WTC11 (cell line): ENCODE measurements around the gene UBXN2A. TPM values are rescaled to one million over a fixed set of nuclear protein-coding genes. Genes with fewer than 3 reads are reported as not detected.

ENCODE experiments used
- ATAC-seq: fragments of 200-7000 bp; cut with Tn5 transposase; 2 replicates; pipeline ENCODE4 v1.10.0; 2021; ENCODE audit warnings: mild to moderate bottlenecking, moderate library complexity
- CTCF ChIA-PET: fragments of 300-600 bp; sonication (Branson Sonifier 250); formaldehyde crosslinking; loops from one replicate; lab custom pipeline; 2021; ENCODE audit warnings: antibody characterized with exemption; lab: Charles Lee
- POLR2A ChIA-PET: fragments of 350-600 bp; sonication (Branson Sonifier 250); formaldehyde crosslinking; loops from one replicate; lab custom pipeline; 2021; ENCODE audit warnings: antibody characterized with exemption; lab: Charles Lee
- DNase-seq: peaks from one replicate; pipeline ENCODE4 v3.0.0; 2021; ENCODE audit warnings: low spot score
- H3K27ac Mint-ChIP-seq: 2 replicates; pipeline ENCODE4 v1.8.0; 2021; ENCODE audit warnings: mixed read lengths
- H3K27me3 Mint-ChIP-seq: 2 replicates; pipeline ENCODE4 v1.8.0; 2021; ENCODE audit warnings: low read depth, mild to moderate bottlenecking, moderate library complexity, mixed read lengths
- H3K36me3 Mint-ChIP-seq: 2 replicates; pipeline ENCODE4 v1.8.0; 2021; ENCODE audit warnings: mixed read lengths
- H3K4me1 Mint-ChIP-seq: 2 replicates; pipeline ENCODE4 v1.8.0; 2022; ENCODE audit warnings: mixed read lengths
- H3K4me3 Mint-ChIP-seq: 2 replicates; pipeline ENCODE4 v1.8.0; 2021; ENCODE audit warnings: mild to moderate bottlenecking, moderate library complexity, mixed read lengths
- H3K9me3 Mint-ChIP-seq: 2 replicates; pipeline ENCODE4 v1.8.0; 2021; ENCODE audit warnings: mixed read lengths
- CBFB ChIP-seq: sonication (generic); formaldehyde crosslinking; IDR thresholded peaks from 2 replicates; pipeline ENCODE4 v1.8.1; 2022; ENCODE audit warnings: mild to moderate bottlenecking, low read depth, missing genetic modification reagents
- CREM ChIP-seq: sonication (generic); formaldehyde crosslinking; IDR thresholded peaks from 2 replicates; pipeline ENCODE4 v1.8.1; 2022; ENCODE audit warnings: mild to moderate bottlenecking, missing genetic modification reagents, moderate library complexity
- E2F1 ChIP-seq: sonication (generic); formaldehyde crosslinking; IDR thresholded peaks from 2 replicates; pipeline ENCODE4 v1.8.0; 2022; ENCODE audit warnings: mild to moderate bottlenecking, missing genetic modification reagents
- ELF4 ChIP-seq: sonication (generic); formaldehyde crosslinking; IDR thresholded peaks from 2 replicates; pipeline ENCODE4 v1.8.1; 2022; ENCODE audit warnings: low read depth, mild to moderate bottlenecking, moderate library complexity, missing genetic modification reagents
- FOXP1 ChIP-seq: sonication (generic); formaldehyde crosslinking; IDR thresholded peaks from 2 replicates; pipeline ENCODE4 v1.8.0; 2022; ENCODE audit warnings: missing genetic modification reagents, mild to moderate bottlenecking, moderate library complexity, borderline replicate concordance
- GRHL2 ChIP-seq: fragments of 250-450 bp; sonication (Bioruptor Pico); IDR thresholded peaks from 2 replicates; pipeline ENCODE4 v1.8.0; 2022; ENCODE audit warnings: mild to moderate bottlenecking, moderate library complexity; ENCODE audit not compliant: insufficient replicate concordance, severe bottlenecking
- GTF2I ChIP-seq: fragments of 250-450 bp; sonication (Bioruptor Pico); conservative IDR thresholded peaks from 2 replicates; pipeline ENCODE4 v1.4.0; 2021; ENCODE audit warnings: mild to moderate bottlenecking
- IRF1 ChIP-seq: sonication (generic); formaldehyde crosslinking; IDR thresholded peaks from 2 replicates; pipeline ENCODE4 v1.8.0; 2023; ENCODE audit warnings: missing genetic modification reagents
- MXD4 ChIP-seq: fragments of 250-450 bp; sonication (Bioruptor Pico); IDR thresholded peaks from 2 replicates; pipeline ENCODE4 v1.8.0; 2021; ENCODE audit warnings: mild to moderate bottlenecking, moderate library complexity, borderline replicate concordance
- NFATC4 ChIP-seq: fragments of 250-450 bp; sonication (Bioruptor Pico); IDR thresholded peaks from 2 replicates; pipeline ENCODE4 v1.9.0; 2021; ENCODE audit warnings: mild to moderate bottlenecking
- NR1H2 ChIP-seq: sonication (generic); formaldehyde crosslinking; IDR thresholded peaks from 2 replicates; pipeline ENCODE4 v1.9.0; 2021; ENCODE audit warnings: mild to moderate bottlenecking, moderate library complexity, missing genetic modification reagents
- PRDM15 ChIP-seq: sonication (generic); formaldehyde crosslinking; IDR thresholded peaks from 2 replicates; pipeline ENCODE4 v1.8.0; 2022; ENCODE audit warnings: missing genetic modification reagents
- RELA ChIP-seq: sonication (generic); formaldehyde crosslinking; IDR thresholded peaks from 2 replicates; pipeline ENCODE4 v1.8.1; 2022; ENCODE audit warnings: missing genetic modification reagents, mild to moderate bottlenecking, borderline replicate concordance
- SMAD3 ChIP-seq: sonication (generic); formaldehyde crosslinking; IDR thresholded peaks from 2 replicates; pipeline ENCODE4 v1.8.0; 2022; ENCODE audit warnings: missing genetic modification reagents, mild to moderate bottlenecking, borderline replicate concordance
- TEAD4 ChIP-seq: sonication (generic); formaldehyde crosslinking; IDR thresholded peaks from 2 replicates; pipeline ENCODE4 v1.8.0; 2022; ENCODE audit warnings: mild to moderate bottlenecking, missing genetic modification reagents
- ZBTB43 ChIP-seq: sonication (generic); formaldehyde crosslinking; IDR thresholded peaks from 2 replicates; pipeline ENCODE4 v1.8.1; 2023; ENCODE audit warnings: mild to moderate bottlenecking, missing genetic modification reagents
- ZNF423 ChIP-seq: fragments of 250-450 bp; sonication (Bioruptor Pico); IDR thresholded peaks from 2 replicates; pipeline ENCODE4 v2.1.2; 2022; ENCODE audit warnings: mild to moderate bottlenecking, moderate library complexity
- ZNF532 ChIP-seq: fragments of 250-450 bp; sonication (Bioruptor Pico); IDR thresholded peaks from 2 replicates; pipeline ENCODE4 v1.9.0; 2021; ENCODE audit warnings: mild to moderate bottlenecking, borderline replicate concordance
- total RNA-seq: library from RNA; stranded (reverse); gene quantifications from 3 replicates; pipeline ENCODE4 v1.2.3, GENCODE V29; 2021

The UBXN2A gene
- total RNA-seq, 1 experiment from 2014 or later, result 16.8 TPM

GRCh38 chr2:24040511-24040910 lies 100.2 kb downstream of the UBXN2A start:
- H3K9me3 Mint-ChIP-seq, result no peaks in the 10 kb centered on the region
- peaks cover 31% of the 10 kb centered on the region for H3K36me3 Mint-ChIP-seq
- TF ChIP-seq RELA (CRISPR knock-in tag) (no peak), GRHL2 (CRISPR knock-in tag) (no peak), CBFB (CRISPR knock-in tag) (no peak), GTF2I (CRISPR knock-in tag) (no peak), ZNF423 (CRISPR knock-in tag) (no peak), ELF4 (no peak), CREM (CRISPR knock-in tag) (no peak), IRF1 (no peak), TEAD4 (CRISPR knock-in tag) (no peak), NR1H2 (CRISPR knock-in tag) (no peak), FOXP1 (no peak), NFATC4 (CRISPR knock-in tag) (no peak), PRDM15 (CRISPR knock-in tag) (no peak), MXD4 (CRISPR knock-in tag) (no peak), ZBTB43 (CRISPR knock-in tag) (no peak), ZNF532 (CRISPR knock-in tag) (no peak), SMAD3 (no peak), E2F1 (no peak)
- no peaks in the 10 kb centered on the region for H3K27me3 Mint-ChIP-seq
- no peak overlapping the region for H3K4me3 Mint-ChIP-seq
- ChIA-PET POLR2A (no interaction called here), CTCF (interaction anchor here (1.8 kb wide), 2 partner anchors 14 to 43 kb away, joined by 5 to 7 read pairs; partner anchors contain the start of gene TP53I3)
- H3K27ac Mint-ChIP-seq, result no peak overlapping the region
- H3K4me1 Mint-ChIP-seq, result peaks cover 4% of the 10 kb centered on the region
- DNase-seq (no peak), ATAC-seq (no peak)
